ENCODE data around the gene ZNF778. TPM values are rescaled to one million over a fixed set of nuclear protein-coding genes. Genes with fewer than 3 reads are reported as not detected.

Gene ZNF778
- total and polyA plus RNA-seq, 2 of the 13 experiments (the other 11 are each of a cell fraction or from before 2014, with no cell fraction given): 3.8 to 7.2 TPM

- 0 out of 2 replicates have a peak, but pooled peaks have one; percentile 84 for TF ChIP-seq ZNF280B (CRISPR knock-in tag; IDR thresholded peaks at IDR 0.05; ENCODE audit: borderline replicate concordance)
- peak; percentile 81 for TF ChIP-seq MXD4 (CRISPR knock-in tag; IDR thresholded peaks at IDR 0.05)
- TF ChIP-seq TAF15 (IDR thresholded peaks at IDR 0.05; ENCODE audit: low read depth, low read length, poor library complexity, severe bottlenecking): peak; percentile 97
- TF ChIP-seq, protein P1, sequence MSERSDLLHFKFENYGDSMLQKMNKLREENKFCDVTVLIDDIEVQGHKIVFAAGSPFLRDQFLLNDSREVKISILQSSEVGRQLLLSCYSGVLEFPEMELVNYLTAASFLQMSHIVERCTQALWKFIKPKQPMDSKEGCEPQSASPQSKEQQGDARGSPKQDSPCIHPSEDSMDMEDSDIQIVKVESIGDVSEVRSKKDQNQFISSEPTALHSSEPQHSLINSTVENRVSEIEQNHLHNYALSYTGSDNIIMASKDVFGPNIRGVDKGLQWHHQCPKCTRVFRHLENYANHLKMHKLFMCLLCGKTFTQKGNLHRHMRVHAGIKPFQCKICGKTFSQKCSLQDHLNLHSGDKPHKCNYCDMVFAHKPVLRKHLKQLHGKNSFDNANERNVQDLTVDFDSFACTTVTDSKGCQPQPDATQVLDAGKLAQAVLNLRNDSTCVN (CRISPR knock-in tag; IDR thresholded peaks at IDR 0.05; ENCODE audit: borderline replicate concordance): peak; percentile 72; the same call in 1 of the 2 replicates
- peak in 1 of 2 experiments; percentile 94; a peak in 2 of 4 replicates for TF ChIP-seq POLR2A (IDR thresholded peaks at IDR 0.05; ENCODE audit: insufficient read depth in 1 of 2, low read depth in 2 of 2, low read length in 2 of 2)
- peak; percentile 96 for TF ChIP-seq ZFY (CRISPR knock-in tag; IDR thresholded peaks at IDR 0.05)
- TF ChIP-seq ZMAT3 (CRISPR knock-in tag; conservative IDR thresholded peaks at IDR 0.05): peak; percentile 98
- TF ChIP-seq SRSF1 (optimal IDR thresholded peaks at IDR 0.05; ENCODE audit: low read depth, low read length): peak; percentile 87
- TF ChIP-seq CBX5 (CRISPR knock-in tag; IDR thresholded peaks at IDR 0.05; ENCODE audit: borderline replicate concordance): peak; percentile 53; the same call in 1 of the 2 replicates
- TF ChIP-seq, protein P2, sequence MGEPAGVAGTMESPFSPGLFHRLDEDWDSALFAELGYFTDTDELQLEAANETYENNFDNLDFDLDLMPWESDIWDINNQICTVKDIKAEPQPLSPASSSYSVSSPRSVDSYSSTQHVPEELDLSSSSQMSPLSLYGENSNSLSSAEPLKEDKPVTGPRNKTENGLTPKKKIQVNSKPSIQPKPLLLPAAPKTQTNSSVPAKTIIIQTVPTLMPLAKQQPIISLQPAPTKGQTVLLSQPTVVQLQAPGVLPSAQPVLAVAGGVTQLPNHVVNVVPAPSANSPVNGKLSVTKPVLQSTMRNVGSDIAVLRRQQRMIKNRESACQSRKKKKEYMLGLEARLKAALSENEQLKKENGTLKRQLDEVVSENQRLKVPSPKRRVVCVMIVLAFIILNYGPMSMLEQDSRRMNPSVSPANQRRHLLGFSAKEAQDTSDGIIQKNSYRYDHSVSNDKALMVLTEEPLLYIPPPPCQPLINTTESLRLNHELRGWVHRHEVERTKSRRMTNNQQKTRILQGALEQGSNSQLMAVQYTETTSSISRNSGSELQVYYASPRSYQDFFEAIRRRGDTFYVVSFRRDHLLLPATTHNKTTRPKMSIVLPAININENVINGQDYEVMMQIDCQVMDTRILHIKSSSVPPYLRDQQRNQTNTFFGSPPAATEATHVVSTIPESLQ (CRISPR knock-in tag; conservative IDR thresholded peaks at IDR 0.05): peak; percentile 72; the same call in 1 of the 2 replicates
- TF ChIP-seq ZNF678 (CRISPR knock-in tag; IDR thresholded peaks at IDR 0.05): peak; percentile 79; the same call in 1 of the 2 replicates
- TF ChIP-seq ZNF879 (CRISPR knock-in tag; IDR thresholded peaks at IDR 0.05): peak; percentile 71; the same call in 1 of the 2 replicates
- TF ChIP-seq BRD4 (CRISPR knock-in tag; IDR thresholded peaks at IDR 0.05): peak; percentile 98
- TF ChIP-seq, protein P3, sequence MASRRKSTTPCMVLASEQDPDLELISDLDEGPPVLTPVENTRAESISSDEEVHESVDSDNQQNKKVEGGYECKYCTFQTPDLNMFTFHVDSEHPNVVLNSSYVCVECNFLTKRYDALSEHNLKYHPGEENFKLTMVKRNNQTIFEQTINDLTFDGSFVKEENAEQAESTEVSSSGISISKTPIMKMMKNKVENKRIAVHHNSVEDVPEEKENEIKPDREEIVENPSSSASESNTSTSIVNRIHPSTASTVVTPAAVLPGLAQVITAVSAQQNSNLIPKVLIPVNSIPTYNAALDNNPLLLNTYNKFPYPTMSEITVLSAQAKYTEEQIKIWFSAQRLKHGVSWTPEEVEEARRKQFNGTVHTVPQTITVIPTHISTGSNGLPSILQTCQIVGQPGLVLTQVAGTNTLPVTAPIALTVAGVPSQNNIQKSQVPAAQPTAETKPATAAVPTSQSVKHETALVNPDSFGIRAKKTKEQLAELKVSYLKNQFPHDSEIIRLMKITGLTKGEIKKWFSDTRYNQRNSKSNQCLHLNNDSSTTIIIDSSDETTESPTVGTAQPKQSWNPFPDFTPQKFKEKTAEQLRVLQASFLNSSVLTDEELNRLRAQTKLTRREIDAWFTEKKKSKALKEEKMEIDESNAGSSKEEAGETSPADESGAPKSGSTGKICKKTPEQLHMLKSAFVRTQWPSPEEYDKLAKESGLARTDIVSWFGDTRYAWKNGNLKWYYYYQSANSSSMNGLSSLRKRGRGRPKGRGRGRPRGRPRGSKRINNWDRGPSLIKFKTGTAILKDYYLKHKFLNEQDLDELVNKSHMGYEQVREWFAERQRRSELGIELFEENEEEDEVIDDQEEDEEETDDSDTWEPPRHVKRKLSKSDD (CRISPR knock-in tag; IDR thresholded peaks at IDR 0.05; ENCODE audit: low read depth): peak; percentile 73; the same call in 1 of the 2 replicates
- TF ChIP-seq DR1 (CRISPR knock-in tag; IDR thresholded peaks at IDR 0.05): peak; percentile 28; the same call in 1 of the 2 replicates
- TF ChIP-seq ZNF550 (CRISPR knock-in tag; IDR thresholded peaks at IDR 0.05; ENCODE audit: borderline replicate concordance): 0 out of 2 replicates have a peak, but pooled peaks have one; percentile 49
- peak; percentile 43; the same call in 1 of the 2 replicates for TF ChIP-seq ZNF333 (CRISPR knock-in tag; IDR thresholded peaks at IDR 0.05; ENCODE audit: borderline replicate concordance)
- peak; percentile 80 for TF ChIP-seq THRA (CRISPR knock-in tag; IDR thresholded peaks at IDR 0.05; ENCODE audit: borderline replicate concordance)
- TF ChIP-seq ZKSCAN8 (CRISPR knock-in tag; IDR thresholded peaks at IDR 0.05; ENCODE audit: borderline replicate concordance): peak; percentile 66; the same call in 1 of the 2 replicates
These were observed 25.1 kb upstream of the ZNF778 start (continued) for GRCh38 chr16:89192186-89192955.

All from HepG2 (cell line).